AG08396 (cell line): ENCODE measurements around the gene KDM4C.

Experiments used
- DNase-seq: peaks from one replicate; pipeline ENCODE4 v3.0.0; 2012; ENCODE audit warnings: low spot score, mixed read lengths

Gene KDM4C

DNA sequence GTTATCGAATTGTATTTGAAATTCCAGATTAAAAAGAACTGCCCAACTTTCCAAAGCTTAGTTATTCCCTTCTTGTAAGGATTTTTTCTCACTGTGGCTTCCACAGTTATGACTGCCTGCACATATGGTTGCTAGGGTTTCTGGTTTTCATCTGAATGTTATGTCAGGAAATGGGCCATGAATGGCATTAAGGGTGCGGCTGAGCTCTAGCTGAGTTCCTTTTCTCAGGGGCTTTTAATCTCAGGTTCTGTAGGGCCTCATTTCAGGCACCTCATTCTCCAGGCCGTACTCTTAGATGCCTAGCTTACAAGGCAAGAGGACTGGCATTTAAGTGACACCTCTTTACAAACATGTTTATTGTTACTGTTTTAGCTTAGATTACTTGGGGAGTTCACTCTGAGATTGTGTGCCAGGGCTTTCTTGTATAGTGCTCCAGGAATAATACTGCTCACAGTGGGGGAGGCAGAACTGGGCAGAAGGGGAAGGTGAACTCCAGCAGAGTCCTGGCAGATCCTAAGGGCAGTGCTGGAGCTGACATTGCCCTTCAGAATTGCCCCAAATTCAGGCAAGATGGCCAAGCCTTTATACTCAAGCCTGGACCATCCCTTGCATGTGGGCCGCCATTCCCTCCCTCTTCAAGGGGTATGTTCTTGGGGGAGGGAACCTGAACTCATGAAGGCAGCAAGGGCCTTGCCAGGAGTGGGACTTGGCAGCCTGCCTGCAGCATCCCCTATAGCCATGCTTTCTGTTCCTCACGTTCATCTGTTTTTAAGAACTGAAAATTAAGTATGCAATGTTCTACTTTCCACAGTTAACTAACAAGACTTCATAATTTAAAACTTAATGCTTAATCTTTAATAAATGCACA, 111.5 kb downstream of the KDM4C start:
- no peak for DNase-seq

DNA sequence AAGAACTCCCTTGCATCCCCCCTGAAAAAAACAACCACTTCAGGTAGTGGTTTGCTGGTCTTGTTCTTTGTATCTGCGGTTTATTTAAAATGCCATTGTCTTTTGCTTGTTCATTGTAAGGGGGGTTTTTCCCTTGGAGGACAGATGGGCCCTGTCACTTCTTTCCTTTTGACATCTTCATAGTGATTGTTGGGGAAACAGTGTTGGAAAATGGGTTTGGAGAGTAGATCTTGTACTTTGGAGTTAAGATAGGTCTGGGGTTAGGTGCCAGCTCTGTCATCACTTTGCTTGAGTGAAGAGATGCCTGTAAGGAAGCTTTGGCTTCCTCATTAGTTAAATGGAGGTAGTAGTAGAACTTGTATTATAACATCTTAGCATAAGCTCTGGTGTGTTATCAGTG, 112.4 kb downstream of the KDM4C start:
- no peak for DNase-seq

- no peak for DNase-seq
These were observed 113.1 kb downstream of the KDM4C start for GRCh38 chr9:6870650-6871477.

- no peak for DNase-seq
These were observed 116.1 kb downstream of the KDM4C start for GRCh38 chr9:6873857-6874256.

DNA sequence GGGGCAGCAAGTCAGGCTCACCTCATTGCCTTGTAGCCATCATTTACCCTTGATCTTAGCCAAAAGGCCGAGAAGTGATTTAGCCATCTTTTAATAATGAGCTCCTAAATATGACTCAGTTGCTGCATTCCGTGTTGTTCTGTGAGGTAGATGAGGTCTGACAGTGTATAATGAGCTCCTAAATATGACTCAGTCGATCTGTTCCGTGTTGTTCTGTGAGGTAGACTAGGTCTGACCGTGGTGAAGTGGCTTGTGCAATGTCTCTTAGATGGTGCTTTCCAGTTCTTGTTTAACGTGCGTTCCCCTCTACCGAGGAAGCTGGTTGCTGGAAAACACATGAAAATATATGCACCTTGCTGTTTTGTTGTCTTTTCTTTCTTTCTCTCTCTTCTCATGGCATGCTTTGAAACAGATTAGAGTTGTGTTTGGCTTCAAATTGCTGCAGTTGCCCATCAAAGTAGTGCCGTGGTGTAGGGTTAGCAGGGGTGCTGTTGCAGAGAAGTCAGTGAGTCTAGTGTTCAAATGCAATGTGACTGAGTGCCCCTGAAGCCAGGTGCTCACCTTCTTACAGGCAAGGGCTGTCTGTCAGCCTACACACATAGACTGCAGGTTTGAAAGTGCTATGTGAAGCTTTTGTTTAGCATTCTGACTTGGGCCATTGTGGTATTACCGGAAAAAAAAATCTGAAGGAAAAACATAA, 118.6 kb downstream of the KDM4C start:
- no peak for DNase-seq

DNA sequence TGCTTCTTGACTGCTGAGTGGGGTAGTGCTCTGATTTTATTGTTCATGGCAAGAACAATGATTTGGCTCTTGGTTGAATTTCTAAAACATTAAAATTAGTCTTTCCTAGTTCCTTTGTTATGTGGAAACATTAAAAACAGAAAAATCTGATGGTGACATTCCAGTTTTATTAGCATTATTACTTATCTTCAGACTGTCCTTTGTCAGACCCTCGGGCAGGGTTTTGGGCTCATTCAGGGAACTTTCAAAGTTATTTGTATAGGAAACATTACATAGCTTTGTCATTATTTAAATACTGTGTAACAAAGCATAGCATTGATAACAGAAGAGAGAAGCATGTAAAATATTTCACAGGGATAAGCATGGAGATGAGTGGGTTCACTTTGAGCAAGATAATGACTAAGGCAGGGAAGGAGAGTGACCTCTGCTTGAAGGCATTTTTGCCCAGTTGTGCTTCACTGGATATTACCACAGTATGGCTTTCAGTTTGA, 119.9 kb downstream of the KDM4C start:
- peak; percentile 50 for DNase-seq

DNA sequence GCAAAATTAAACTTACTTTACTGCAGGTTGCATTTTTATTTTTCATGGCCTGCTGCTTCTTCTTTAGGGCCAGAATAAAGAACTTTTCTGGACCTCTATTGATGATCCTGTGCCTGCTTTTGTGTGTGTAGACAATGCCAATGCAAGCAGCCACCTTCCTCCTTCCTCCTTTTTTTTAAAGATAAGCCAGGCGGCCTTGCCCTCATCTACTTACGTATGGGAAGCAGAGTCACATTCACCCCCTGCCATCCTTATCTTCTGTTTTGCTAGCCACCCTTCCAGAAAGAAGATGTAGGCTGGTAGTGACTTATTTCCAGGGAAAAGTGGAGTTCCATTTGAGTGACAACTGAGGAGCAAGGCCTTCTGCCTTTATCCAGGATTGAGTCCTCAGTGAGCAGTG, 122.9 kb downstream of the KDM4C start:
- no peak for DNase-seq

GRCh38 chr9:6884101-6884500, 126.3 kb downstream of the KDM4C start:
- no peak for DNase-seq

DNA sequence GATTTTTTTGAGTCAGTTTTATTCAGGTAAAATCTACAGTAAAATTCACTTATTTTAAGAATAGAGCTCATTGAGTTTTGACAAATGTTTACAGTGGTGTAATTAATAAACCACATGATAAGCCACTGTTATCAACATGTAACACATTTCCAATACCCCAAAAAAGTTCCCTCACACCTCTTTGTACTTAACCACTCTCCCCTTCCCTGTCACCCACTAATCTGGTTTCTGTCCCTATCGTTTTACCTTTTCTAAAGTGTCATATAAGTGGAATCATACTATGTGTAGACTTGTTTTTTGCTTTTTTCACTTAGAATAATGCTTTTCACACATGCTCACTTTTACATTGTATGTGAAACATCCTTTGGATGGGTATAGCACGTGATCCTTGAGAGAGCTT, 127.2 kb downstream of the KDM4C start:
- DNase-seq: no peak

DNA sequence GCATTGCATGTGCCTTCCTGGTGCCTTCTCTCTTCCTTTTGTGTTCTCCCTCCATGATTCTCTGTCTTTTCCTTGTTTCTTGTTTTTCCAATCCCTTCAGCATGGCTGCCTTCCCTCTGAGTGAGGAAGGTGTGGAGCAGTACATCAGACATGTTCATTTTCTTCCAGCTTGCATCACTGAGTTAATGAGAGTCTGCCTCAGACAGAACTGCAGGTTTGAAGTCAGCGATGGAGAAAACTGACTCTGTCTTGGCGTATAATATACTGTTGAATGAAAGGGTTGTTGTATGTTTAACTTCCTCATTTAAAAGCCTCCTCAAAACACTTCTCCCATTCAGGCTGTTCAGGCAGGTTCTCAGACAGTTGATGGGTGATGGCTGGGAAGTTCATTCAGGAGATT, 129.3 kb downstream of the KDM4C start:
- DNase-seq: no peak

DNA sequence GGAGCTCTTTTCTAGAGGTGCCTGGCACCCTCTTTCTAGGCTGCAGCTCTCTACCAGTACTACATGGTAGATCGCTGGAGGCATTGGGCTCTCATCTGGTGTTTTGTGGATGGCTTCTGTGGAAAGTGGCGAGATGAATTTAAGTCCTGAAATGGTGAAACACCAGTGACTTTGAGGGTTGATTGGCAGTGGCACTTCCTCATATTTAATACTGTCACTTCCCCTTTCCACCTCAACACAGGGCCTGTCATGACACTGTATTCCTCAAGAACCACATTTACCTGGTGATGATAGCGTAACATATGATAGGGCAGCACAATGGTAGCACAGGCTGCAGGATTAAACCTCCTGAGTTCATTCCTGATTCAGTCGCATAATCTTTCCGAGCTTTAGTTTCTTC, 132.1 kb downstream of the KDM4C start:
- DNase-seq: no peak

DNA sequence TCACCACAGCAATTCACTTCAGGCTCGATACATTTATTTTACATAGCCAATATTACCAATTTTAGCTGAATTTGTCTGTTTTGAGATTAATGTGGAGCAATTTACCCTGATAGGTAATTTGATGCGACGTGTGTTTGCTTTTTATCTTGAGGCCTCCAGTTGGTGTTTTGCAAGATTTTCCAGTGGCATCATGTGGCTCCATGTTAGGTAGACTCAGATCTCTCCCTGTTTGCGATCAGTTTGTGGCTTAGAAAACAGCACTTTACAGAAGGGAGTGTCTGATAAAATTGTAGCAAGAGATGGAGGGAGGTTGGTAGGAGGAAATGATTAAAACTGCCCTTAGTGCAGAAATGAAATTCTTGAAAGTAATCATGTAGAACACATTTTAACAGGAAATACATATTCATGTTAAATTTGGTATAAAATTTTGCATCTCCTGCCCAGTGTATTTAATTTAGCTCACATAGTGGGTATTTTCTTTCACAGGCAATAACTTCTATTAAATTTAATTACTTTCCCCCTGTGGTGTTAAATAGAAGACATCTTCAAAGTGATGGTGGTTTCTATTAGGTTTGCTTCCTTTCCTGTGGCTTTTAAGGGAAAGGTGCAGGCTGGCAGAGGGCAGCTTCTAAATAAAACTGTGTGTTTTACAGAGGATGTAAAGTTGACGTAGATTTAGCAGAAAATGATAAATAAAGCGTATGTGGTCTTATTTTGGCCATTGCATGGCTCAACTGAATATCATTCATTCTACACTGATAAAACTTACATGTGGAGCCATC, 135.8 kb downstream of the KDM4C start:
- DNase-seq: no peak

GRCh38 chr9:6894135-6894534, 136.4 kb downstream of the KDM4C start:
- no peak for DNase-seq

- no peak for DNase-seq
These were observed 138.0 kb downstream of the KDM4C start for GRCh38 chr9:6895754-6896153.

DNA sequence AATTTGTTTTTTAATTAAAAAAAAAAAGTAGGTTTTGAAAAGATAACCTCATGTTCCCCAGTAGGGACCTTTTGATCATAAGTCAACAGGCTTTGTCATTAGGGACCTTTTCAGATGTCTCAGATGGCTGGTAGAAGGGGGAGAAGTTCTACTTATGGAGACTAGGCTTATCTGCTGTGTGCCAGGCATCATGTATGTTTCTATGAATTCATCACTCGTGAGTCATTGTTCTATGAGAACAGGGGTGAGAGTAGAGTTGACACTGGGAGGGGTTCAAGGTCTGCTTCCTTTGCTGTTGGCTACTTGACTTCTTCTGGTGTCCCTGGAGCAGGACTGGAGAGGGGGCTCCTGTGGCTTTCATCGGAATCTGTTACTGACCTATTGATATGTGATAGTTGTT, 138.8 kb downstream of the KDM4C start:
- DNase-seq: no peak

GRCh38 chr9:6897207-6897822, 139.5 kb downstream of the KDM4C start:
- no peak for DNase-seq

DNA sequence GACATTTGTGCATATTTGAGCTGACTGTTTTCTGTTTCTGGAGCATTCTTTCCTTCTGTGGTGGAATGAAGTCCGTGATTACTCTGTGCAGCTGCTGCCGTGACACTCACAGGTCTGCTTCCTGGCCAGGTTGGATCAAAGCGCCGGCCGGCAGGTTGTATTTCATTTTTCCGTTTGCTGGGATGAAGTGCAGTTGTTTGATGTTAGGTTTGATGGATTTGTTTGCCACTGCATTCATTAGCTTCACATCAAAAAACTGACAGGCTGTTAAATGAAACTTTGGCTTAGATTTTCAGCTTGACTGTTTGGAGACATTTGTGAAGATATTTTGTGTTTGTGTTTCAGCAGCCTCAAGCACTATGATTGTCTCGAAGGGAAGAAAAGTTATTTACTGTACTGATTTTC, 140.1 kb downstream of the KDM4C start:
- no peak for DNase-seq

GRCh38 chr9:6899274-6899673, 141.5 kb downstream of the KDM4C start:
- DNase-seq: no peak

DNA sequence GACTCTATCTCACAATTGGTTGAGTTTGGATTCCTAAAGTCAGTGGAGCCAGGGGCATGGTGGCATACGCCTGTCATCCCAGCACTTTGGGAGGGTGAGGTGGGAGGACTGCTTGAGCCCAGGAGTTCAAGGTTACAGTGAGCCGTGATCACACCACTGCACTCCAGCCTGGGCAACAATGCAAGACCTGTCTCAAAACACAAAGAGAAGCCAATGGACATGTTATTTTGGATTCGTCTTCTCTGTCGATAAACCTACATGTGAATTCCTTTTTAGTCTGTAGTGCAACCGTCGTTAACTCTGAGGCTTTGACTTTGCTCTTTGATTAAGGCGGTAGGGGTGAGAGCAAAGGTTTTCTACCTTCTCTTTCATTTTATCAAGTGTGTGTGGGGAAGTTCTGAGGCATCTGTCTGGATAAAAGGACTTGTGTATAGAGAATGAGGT, 142.7 kb downstream of the KDM4C start:
- no peak for DNase-seq

DNA sequence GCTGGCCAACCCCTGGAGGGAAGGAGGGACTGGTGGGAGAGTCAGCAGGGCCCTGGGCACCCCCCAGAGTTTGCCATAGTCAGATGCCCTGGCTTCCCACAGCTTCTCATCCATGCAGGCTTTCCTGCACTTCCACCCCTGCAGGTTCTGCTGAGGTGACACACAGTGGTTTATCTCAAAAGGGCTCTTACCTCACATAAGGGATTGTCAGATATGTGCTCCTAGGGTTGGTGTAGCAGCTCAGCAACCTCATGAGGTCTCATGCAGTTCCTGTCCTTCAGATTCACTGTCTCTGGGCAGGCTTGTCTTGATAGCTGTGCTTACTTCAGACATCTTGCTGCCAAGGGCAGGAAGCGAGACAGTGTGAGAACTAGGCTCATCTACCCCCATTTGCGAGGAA, 143.4 kb downstream of the KDM4C start:
- no peak for DNase-seq

GRCh38 chr9:6902423-6902822, 144.7 kb downstream of the KDM4C start:
- no peak for DNase-seq
